HepG2 (cell line): ENCODE measurements around the gene CAMK2D. TPM values are rescaled to one million over a fixed set of nuclear protein-coding genes. Genes with fewer than 3 reads are reported as not detected.

Source experiments
- FOXM1 ChIP-seq: sonication (generic); formaldehyde crosslinking; IDR thresholded peaks from 2 replicates; pipeline ENCODE4 v1.5.0; 2020; ENCODE audit warnings: missing genetic modification reagents
- GABPA ChIP-seq, 2 experiments: IDR thresholded peaks; 2 replicates each; pipeline ENCODE4 v1.6.1; 2011 to 2016; ENCODE audit warnings: low read depth in 2 of 2, low read length in 1 of 2, missing biosample characterization in 1 of 2, missing genetic modification characterization in 1 of 2
- HNRNPL ChIP-seq: fragments of 200-400 bp; formaldehyde crosslinking; IDR thresholded peaks from 2 replicates; pipeline ENCODE4 v1.6.1; 2017; ENCODE audit warnings: mild to moderate bottlenecking, low read depth, low read length
- KDM3A ChIP-seq: IDR thresholded peaks from 2 replicates; pipeline ENCODE4 v1.6.1; 2018; ENCODE audit warnings: low read depth, missing compliant biosample characterization
- KLF11 ChIP-seq: IDR thresholded peaks from 2 replicates; pipeline ENCODE4 v1.6.1; 2016; ENCODE audit warnings: missing compliant biosample characterization
- MED8 ChIP-seq: sonication (generic); formaldehyde crosslinking; IDR thresholded peaks from 2 replicates; pipeline ENCODE4 v1.8.1; 2023; ENCODE audit warnings: mild to moderate bottlenecking, missing genetic modification reagents; ENCODE audit not compliant: insufficient replicate concordance
- PAXIP1 ChIP-seq: sonication (generic); formaldehyde crosslinking; conservative IDR thresholded peaks from 2 replicates; pipeline ENCODE4 v1.4.0; 2020; ENCODE audit warnings: mild to moderate bottlenecking, missing genetic modification reagents, moderate library complexity
- POLR2A ChIP-seq, 2 experiments: IDR thresholded peaks; 2 replicates each; pipeline ENCODE4 v1.6.1; 2011; ENCODE audit warnings: low read depth in 2 of 2, low read length in 2 of 2, mild to moderate bottlenecking in 1 of 2, moderate library complexity in 1 of 2; ENCODE audit not compliant: insufficient read depth in 1 of 2
- SALL1 ChIP-seq: sonication (generic); formaldehyde crosslinking; IDR thresholded peaks from 2 replicates; pipeline ENCODE4 v1.8.0; 2022; ENCODE audit warnings: mild to moderate bottlenecking, missing genetic modification reagents
- SP140L ChIP-seq: sonication (generic); formaldehyde crosslinking; IDR thresholded peaks from 2 replicates; pipeline ENCODE4 v1.4.0; 2020; ENCODE audit warnings: missing genetic modification reagents, borderline replicate concordance
- SP5 ChIP-seq: IDR thresholded peaks from 2 replicates; pipeline ENCODE4 v1.6.1; 2016; ENCODE audit warnings: low read depth, borderline replicate concordance
- TRIM24 ChIP-seq: sonication (generic); formaldehyde crosslinking; IDR thresholded peaks from 2 replicates; pipeline ENCODE4 v1.8.0; 2022; ENCODE audit warnings: mild to moderate bottlenecking, missing genetic modification reagents
- ZBTB7B ChIP-seq: sonication (generic); formaldehyde crosslinking; IDR thresholded peaks from 2 replicates; pipeline ENCODE4 v1.4.0; 2020; ENCODE audit warnings: missing genetic modification reagents
- ZNF331 ChIP-seq: sonication (generic); formaldehyde crosslinking; IDR thresholded peaks from 2 replicates; pipeline ENCODE4 v1.4.0; 2020; ENCODE audit warnings: missing genetic modification reagents
- ZNF563 ChIP-seq: sonication (generic); formaldehyde crosslinking; IDR thresholded peaks from 2 replicates; pipeline ENCODE4 v1.8.0; 2022; ENCODE audit warnings: mild to moderate bottlenecking, moderate library complexity, missing genetic modification reagents
- ZSCAN20 ChIP-seq: sonication (generic); formaldehyde crosslinking; IDR thresholded peaks from 2 replicates; pipeline ENCODE4 v1.4.0; 2020; ENCODE audit warnings: missing genetic modification reagents, mild to moderate bottlenecking, borderline replicate concordance
- ZSCAN31 ChIP-seq: sonication (generic); formaldehyde crosslinking; IDR thresholded peaks from 2 replicates; pipeline ENCODE4 v1.5.0; 2020; ENCODE audit warnings: low read depth, mild to moderate bottlenecking, missing genetic modification reagents
- polyA plus RNA-seq, 8 experiments: library from polyadenylated mRNA; depleted of rRNA in 3 of 8; stranded (reverse) in 7 of 8; unstranded in 1 of 8; fragments of >200 nt; fragmentation: Illumina TruSeq in 4 of 8; extraction: Trizol in 4 of 8; gene quantifications; 2 replicates each; pipeline versions ENCODE4 v1.2.1 to v1.2.3, GENCODE V29; 2011 to 2016; ENCODE audit warnings: low read depth in 4 of 8, missing spikeins in 1 of 8, mixed read lengths in 1 of 8; ENCODE audit not compliant: insufficient read depth in 1 of 8
- total RNA-seq, 5 experiments: library from RNA; depleted of rRNA; stranded (reverse); fragments of >200 nt; fragmentation: Illumina TruSeq; extraction: Trizol; gene quantifications; 2 replicates each; pipeline ENCODE4 v1.2.3, GENCODE V29; 2016; ENCODE audit warnings: low read depth in 1 of 5
- TF ChIP-seq, protein P1 (sequence below): IDR thresholded peaks from 2 replicates; pipeline ENCODE4 v1.6.1; 2018; ENCODE audit warnings: missing genetic modification reagents, mild to moderate bottlenecking, missing compliant biosample characterization
- TF ChIP-seq, protein P2 (sequence below): sonication (generic); formaldehyde crosslinking; IDR thresholded peaks from 2 replicates; pipeline ENCODE4 v1.5.1; 2020; ENCODE audit warnings: missing genetic modification reagents, mild to moderate bottlenecking, borderline replicate concordance

CAMK2D gene
- total and polyA plus RNA-seq, 2 of the 13 experiments (the other 11 are each of a cell fraction or from before 2014, with no cell fraction given) = 18.0 to 65.4 TPM

- no peak for TF ChIP-seq ZSCAN20 (CRISPR knock-in tag)
- TF ChIP-seq KDM3A (CRISPR knock-in tag) = peak; percentile 59
- peak; percentile 80; the same call in 1 of the 2 replicates for TF ChIP-seq ZSCAN31 (CRISPR knock-in tag)
- TF ChIP-seq ZNF331 (CRISPR knock-in tag) = peak; percentile 64; the same call in 1 of the 2 replicates
- TF ChIP-seq KLF11 (CRISPR knock-in tag) = no peak
- TF ChIP-seq SALL1 = peak; percentile 81
- TF ChIP-seq GABPA (IDR thresholded peaks at IDR 0.05; ENCODE audit: low read depth, low read length) = no peak
- TF ChIP-seq GABPA (CRISPR knock-in tag; IDR thresholded peaks at IDR 0.05; ENCODE audit: low read depth) = no peak
- TF ChIP-seq, protein P1, sequence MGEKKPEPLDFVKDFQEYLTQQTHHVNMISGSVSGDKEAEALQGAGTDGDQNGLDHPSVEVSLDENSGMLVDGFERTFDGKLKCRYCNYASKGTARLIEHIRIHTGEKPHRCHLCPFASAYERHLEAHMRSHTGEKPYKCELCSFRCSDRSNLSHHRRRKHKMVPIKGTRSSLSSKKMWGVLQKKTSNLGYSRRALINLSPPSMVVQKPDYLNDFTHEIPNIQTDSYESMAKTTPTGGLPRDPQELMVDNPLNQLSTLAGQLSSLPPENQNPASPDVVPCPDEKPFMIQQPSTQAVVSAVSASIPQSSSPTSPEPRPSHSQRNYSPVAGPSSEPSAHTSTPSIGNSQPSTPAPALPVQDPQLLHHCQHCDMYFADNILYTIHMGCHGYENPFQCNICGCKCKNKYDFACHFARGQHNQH (CRISPR knock-in tag) = no peak
- TF ChIP-seq, protein P2, sequence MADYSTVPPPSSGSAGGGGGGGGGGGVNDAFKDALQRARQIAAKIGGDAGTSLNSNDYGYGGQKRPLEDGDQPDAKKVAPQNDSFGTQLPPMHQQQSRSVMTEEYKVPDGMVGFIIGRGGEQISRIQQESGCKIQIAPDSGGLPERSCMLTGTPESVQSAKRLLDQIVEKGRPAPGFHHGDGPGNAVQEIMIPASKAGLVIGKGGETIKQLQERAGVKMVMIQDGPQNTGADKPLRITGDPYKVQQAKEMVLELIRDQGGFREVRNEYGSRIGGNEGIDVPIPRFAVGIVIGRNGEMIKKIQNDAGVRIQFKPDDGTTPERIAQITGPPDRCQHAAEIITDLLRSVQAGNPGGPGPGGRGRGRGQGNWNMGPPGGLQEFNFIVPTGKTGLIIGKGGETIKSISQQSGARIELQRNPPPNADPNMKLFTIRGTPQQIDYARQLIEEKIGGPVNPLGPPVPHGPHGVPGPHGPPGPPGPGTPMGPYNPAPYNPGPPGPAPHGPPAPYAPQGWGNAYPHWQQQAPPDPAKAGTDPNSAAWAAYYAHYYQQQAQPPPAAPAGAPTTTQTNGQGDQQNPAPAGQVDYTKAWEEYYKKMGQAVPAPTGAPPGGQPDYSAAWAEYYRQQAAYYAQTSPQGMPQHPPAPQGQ (CRISPR knock-in tag) = no peak
- TF ChIP-seq SP140L (CRISPR knock-in tag) = no peak
- TF ChIP-seq ZNF563 (CRISPR knock-in tag) = no peak; the same call in 1 of the 2 replicates
- TF ChIP-seq SP5 (CRISPR knock-in tag) = 0 out of 2 replicates have a peak, but pooled peaks have one; percentile 12
- no peak for TF ChIP-seq TRIM24 (CRISPR knock-in tag)
- TF ChIP-seq POLR2A (IDR thresholded peaks at IDR 0.05; ENCODE audit: insufficient read depth in 1 of 2, low read depth in 2 of 2, low read length in 2 of 2) = peak; percentile 53 to 67; a peak in 3 of 4 replicates
- TF ChIP-seq HNRNPL = no peak
- no peak for TF ChIP-seq MED8 (CRISPR knock-in tag)
- TF ChIP-seq ZBTB7B (CRISPR knock-in tag) = peak; percentile 53; the same call in 1 of the 2 replicates
- TF ChIP-seq PAXIP1 (CRISPR knock-in tag) = no peak
- no peak for TF ChIP-seq FOXM1 (CRISPR knock-in tag)
These were observed at the start of gene CAMK2D (continued) for GRCh38 chr4:113761620-113762185.
